ENCODE measurements around the gene DCST2. TPM values are rescaled to one million over a fixed set of nuclear protein-coding genes. Genes with fewer than 3 reads are reported as not detected.

Gene DCST2
- total and polyA plus RNA-seq, 9 of the 15 experiments (the other 6 are each of a cell fraction or from before 2014, with no cell fraction given) = 0.09 to 0.49 (median 0.11) TPM; not detected in 3

- TF ChIP-seq ZNF436 (CRISPR knock-in tag; IDR thresholded peaks at IDR 0.05) (0 out of 2 replicates have a peak, but pooled peaks have one; percentile 23), COPS2 (conservative IDR thresholded peaks at IDR 0.05) (no peak), ETV1 (tag; conservative IDR thresholded peaks at IDR 0.05; ENCODE audit: low read depth) (peak; percentile 72), ZNF184 (CRISPR knock-in tag; IDR thresholded peaks at IDR 0.05) (no peak), ILF3 (IDR thresholded peaks at IDR 0.05; ENCODE audit: borderline replicate concordance) (no peak), MCM3 (IDR thresholded peaks at IDR 0.05) (no peak), E2F6 (IDR thresholded peaks at IDR 0.05; ENCODE audit: borderline replicate concordance in 1 of 2, extremely low read depth in 1 of 2, insufficient read depth in 1 of 2, insufficient read length in 1 of 2, low read depth in 1 of 2, low read length in 1 of 2, poor library complexity in 1 of 2, severe bottlenecking in 1 of 2) (peak in 1 of 2 experiments; percentile 66), MEIS2 (IDR thresholded peaks at IDR 0.05; ENCODE audit: partially characterized antibody) (peak; percentile 4), AFF1 (IDR thresholded peaks at IDR 0.05; ENCODE audit: low read depth in 1 of 2, partially characterized antibody in 2 of 2) (peak; percentile 43 to 86), SP2 (IDR thresholded peaks at IDR 0.05; ENCODE audit: extremely low read depth, low read depth, low read length, poor library complexity, severe bottlenecking) (no peak), NFE2 (IDR thresholded peaks at IDR 0.05; ENCODE audit: low read depth) (peak; percentile 89), ARID3B (CRISPR knock-in tag; IDR thresholded peaks at IDR 0.05; ENCODE audit: borderline replicate concordance) (no peak), HNRNPL (IDR thresholded peaks at IDR 0.05; ENCODE audit: low read depth, low read length) (peak; percentile 73), TEAD4 (IDR thresholded peaks at IDR 0.05; ENCODE audit: low read length) (no peak; the same call in 1 of the 2 replicates), TEAD4 (CRISPR knock-in tag; IDR thresholded peaks at IDR 0.05; ENCODE audit: borderline replicate concordance) (no peak), KDM1A (IDR thresholded peaks at IDR 0.05) (peak in 1 of 2 experiments; percentile 55), TEAD2 (tag; IDR thresholded peaks at IDR 0.05) (no peak), MAFF (IDR thresholded peaks at IDR 0.05; ENCODE audit: low read length) (peak; percentile 16; the same call in 1 of the 2 replicates)
Observed at GRCh38 chr1:155000726-155001424, 32.7 kb downstream of the DCST2 start (continued).

Data from K562 (cell line).